Upper lobe of right lung (tissue), 1 donor: ENCODE results near the gene PVR. TPM values are rescaled to one million over a fixed set of nuclear protein-coding genes. Genes with fewer than 3 reads are reported as not detected.

Experiments
- ATAC-seq: fragments of 200-7000 bp; cut with Tn5 transposase; one replicate; pipeline ENCODE4 v1.9.1; 2020; ENCODE audit warnings: mild to moderate bottlenecking, moderate library complexity
- DNase-seq: peaks from one replicate; pipeline ENCODE4 v3.0.0-alpha.2; 2020
- H3K27ac ChIP-seq: fragments of 200-600 bp; one replicate; pipeline ENCODE4 v1.8.0; 2022
- H3K27me3 ChIP-seq: fragments of 200-600 bp; one replicate; pipeline ENCODE4 v1.8.0; 2022; ENCODE audit warnings: mild to moderate bottlenecking
- H3K36me3 ChIP-seq: fragments of 200-600 bp; one replicate; pipeline ENCODE4 v1.8.0; 2022
- H3K4me1 ChIP-seq: fragments of 200-600 bp; one replicate; pipeline ENCODE4 v1.8.0; 2022
- H3K4me3 ChIP-seq: fragments of 200-600 bp; one replicate; pipeline ENCODE4 v1.8.0; 2022; ENCODE audit warnings: mild to moderate bottlenecking
- H3K9me3 ChIP-seq: fragments of 200-600 bp; one replicate; pipeline ENCODE4 v1.8.0; 2022
- intact Hi-C: fragments of 100-400 bp; cut with DNase I; formaldehyde crosslinking; loops from one replicate; pipeline ENCODE4 v1.11.0; 2022
- microRNA-seq: library from miRNA; unstranded; fragments of <30 nt; microRNA quantifications from one replicate; pipeline ENCODE4 v1.2.0, GENCODE V29; 2020; ENCODE audit warnings: borderline microRNAs expressed
- total RNA-seq: library from RNA; stranded (reverse); fragmentation: NEBNext Ultra II Directional; extraction: Animal tissue kit (Norgen Biotek cat#: 25700); gene quantifications from one replicate; pipeline ENCODE4 v1.2.1, GENCODE V29; 2021
- TF ChIP-seq, protein P1 (sequence below): fragments of 200-600 bp; IDR thresholded peaks from one replicate; pipeline ENCODE4 v1.8.0; 2022; ENCODE audit warnings: antibody characterized with exemption
- donor health status: DM: no; HTN: yes; CAD: no; lungs with severe emphysema.

PVR gene
- total RNA-seq, 1 donor from 2014 or later, result 40.8 TPM

DNA sequence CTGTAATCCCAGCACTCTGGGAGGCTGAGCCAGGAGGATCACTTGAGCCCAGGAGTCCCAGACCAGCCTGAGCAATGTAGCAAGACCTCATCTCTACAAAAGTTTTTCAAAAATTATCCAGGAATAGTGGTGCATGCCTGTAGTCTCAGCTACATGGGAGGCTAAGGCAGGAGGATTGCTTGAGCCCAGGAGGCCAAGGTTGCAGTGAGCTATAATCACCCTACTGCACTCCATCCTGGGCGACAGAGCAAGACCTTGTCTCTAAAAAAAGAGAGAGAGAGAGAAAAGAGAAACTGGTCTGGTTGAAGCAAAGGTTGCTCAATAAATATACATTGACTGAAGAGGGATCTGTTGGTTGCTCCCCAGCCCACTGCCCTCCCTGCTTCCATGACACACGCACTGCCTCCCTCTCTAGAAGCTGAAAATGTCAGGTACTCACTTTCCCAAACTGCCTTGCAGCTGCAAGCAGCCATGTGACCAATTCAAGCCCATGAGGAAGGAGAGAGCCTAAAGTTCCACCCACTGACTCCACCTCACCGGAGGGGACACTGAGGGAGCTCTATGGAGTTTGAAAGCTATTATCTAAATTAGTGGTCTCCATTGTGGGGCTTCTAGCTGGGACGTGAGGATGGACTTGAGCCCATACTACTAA lies 69.3 kb downstream of the PVR start:
- no peak overlapping the region for H3K27ac ChIP-seq
- H3K36me3 ChIP-seq, result no peaks in the 10 kb centered on the region
- no peaks in the 10 kb centered on the region for H3K9me3 ChIP-seq
- TF ChIP-seq, protein P1, sequence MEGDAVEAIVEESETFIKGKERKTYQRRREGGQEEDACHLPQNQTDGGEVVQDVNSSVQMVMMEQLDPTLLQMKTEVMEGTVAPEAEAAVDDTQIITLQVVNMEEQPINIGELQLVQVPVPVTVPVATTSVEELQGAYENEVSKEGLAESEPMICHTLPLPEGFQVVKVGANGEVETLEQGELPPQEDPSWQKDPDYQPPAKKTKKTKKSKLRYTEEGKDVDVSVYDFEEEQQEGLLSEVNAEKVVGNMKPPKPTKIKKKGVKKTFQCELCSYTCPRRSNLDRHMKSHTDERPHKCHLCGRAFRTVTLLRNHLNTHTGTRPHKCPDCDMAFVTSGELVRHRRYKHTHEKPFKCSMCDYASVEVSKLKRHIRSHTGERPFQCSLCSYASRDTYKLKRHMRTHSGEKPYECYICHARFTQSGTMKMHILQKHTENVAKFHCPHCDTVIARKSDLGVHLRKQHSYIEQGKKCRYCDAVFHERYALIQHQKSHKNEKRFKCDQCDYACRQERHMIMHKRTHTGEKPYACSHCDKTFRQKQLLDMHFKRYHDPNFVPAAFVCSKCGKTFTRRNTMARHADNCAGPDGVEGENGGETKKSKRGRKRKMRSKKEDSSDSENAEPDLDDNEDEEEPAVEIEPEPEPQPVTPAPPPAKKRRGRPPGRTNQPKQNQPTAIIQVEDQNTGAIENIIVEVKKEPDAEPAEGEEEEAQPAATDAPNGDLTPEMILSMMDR, result no peak
- no peak overlapping the region for H3K4me3 ChIP-seq
- peaks cover 11% of the 10 kb centered on the region for H3K4me1 ChIP-seq
- H3K27me3 ChIP-seq, result no peaks in the 10 kb centered on the region
- DNase-seq (no peak), ATAC-seq (peak; percentile 42)
- intact Hi-C loops, result no loop called here

Small RNA genes within 50 kb of the gene (microRNA-seq; reads per million reads assigned to microRNA genes)
- not detected for gene MIR4531

Other genes with a start within 250 kb of the PVR start
- 2.0 TPM for gene ZNF285, start 242.3 kb upstream of the PVR start, total RNA-seq
- gene ZNF229, start 195.4 kb upstream of the PVR start, total RNA-seq, result 3.0 TPM
- gene ZNF180, start 143.4 kb upstream of the PVR start, total RNA-seq, result 9.6 TPM
- 0.35 TPM for gene CEACAM20, start 114.2 kb upstream of the PVR start, total RNA-seq
- not detected for gene IGSF23, start 30.3 kb upstream of the PVR start, total RNA-seq
- 7.6 TPM for gene CEACAM19, start 27.6 kb downstream of the PVR start, total RNA-seq
- not detected for gene CEACAM16, start 55.2 kb downstream of the PVR start, total RNA-seq
- gene BCL3, start 104.8 kb downstream of the PVR start, total RNA-seq, result 87.4 TPM
- 3.2 TPM for gene CBLC, start 134.0 kb downstream of the PVR start, total RNA-seq
- 280 TPM for gene BCAM, start 165.2 kb downstream of the PVR start, total RNA-seq
- gene NECTIN2, start 202.4 kb downstream of the PVR start, total RNA-seq, result 108 TPM
- 52.4 TPM for gene TOMM40, start 247.3 kb downstream of the PVR start, total RNA-seq